H9 (cell line): Measurements from ENCODE around the gene CNNM3. TPM values are rescaled to one million over a fixed set of nuclear protein-coding genes. Genes with fewer than 3 reads are reported as not detected.

Source experiments
- DNase-seq: peaks from one replicate; pipeline ENCODE4 v3.0.0-alpha.2; 2017
- H2AFZ ChIP-seq: one replicate; pipeline ENCODE4 v1.6.1; 2013; ENCODE audit warnings: mild to moderate bottlenecking, low read length, control low read depth, moderate library complexity
- H2AK5ac ChIP-seq: 2 replicates; pipeline ENCODE4 v1.6.1; 2013; ENCODE audit warnings: low read length, control low read depth, mixed read lengths; ENCODE audit not compliant: insufficient read length
- H2BK120ac ChIP-seq: one replicate; pipeline ENCODE4 v1.6.1; 2013; ENCODE audit warnings: low read depth, mild to moderate bottlenecking, low read length, control low read depth, inconsistent platforms; ENCODE audit not compliant: poor library complexity, severe bottlenecking
- H2BK12ac ChIP-seq: 2 replicates; pipeline ENCODE4 v1.6.1; 2013; ENCODE audit warnings: low read length, control low read depth, mixed read lengths, low read depth; ENCODE audit not compliant: insufficient read length
- H2BK15ac ChIP-seq: 2 replicates; pipeline ENCODE4 v1.6.1; 2013; ENCODE audit warnings: low read depth, low read length, control low read depth
- H2BK20ac ChIP-seq: one replicate; pipeline ENCODE4 v1.6.1; 2013; ENCODE audit warnings: low read depth, mild to moderate bottlenecking, low read length, control low read depth, inconsistent platforms; ENCODE audit not compliant: poor library complexity, severe bottlenecking
- H2BK5ac ChIP-seq: 2 replicates; pipeline ENCODE4 v1.6.1; 2013; ENCODE audit warnings: low read length, control low read depth, mixed read lengths; ENCODE audit not compliant: insufficient read length
- H3K14ac ChIP-seq: 2 replicates; pipeline ENCODE4 v1.6.1; 2013; ENCODE audit warnings: low read length, control low read depth; ENCODE audit not compliant: insufficient read depth
- H3K18ac ChIP-seq: 2 replicates; pipeline ENCODE4 v1.6.1; 2013; ENCODE audit warnings: low read depth, mild to moderate bottlenecking, mixed read lengths, low read length, control low read depth; ENCODE audit not compliant: insufficient read length
- H3K23ac ChIP-seq: 2 replicates; pipeline ENCODE4 v1.6.1; 2013; ENCODE audit warnings: low read length, control low read depth, mixed read lengths, low read depth; ENCODE audit not compliant: insufficient read length
- H3K23me2 ChIP-seq: 2 replicates; pipeline ENCODE4 v1.6.1; 2013; ENCODE audit warnings: low read depth, mild to moderate bottlenecking, mixed read lengths, low read length, control low read depth; ENCODE audit not compliant: insufficient read length, poor library complexity, severe bottlenecking
- H3K27ac ChIP-seq: 2 replicates; pipeline ENCODE4 v1.5.1; 2013; ENCODE audit warnings: low read length, control low read depth, mixed read lengths, low read depth; ENCODE audit not compliant: insufficient read length
- H3K27me3 ChIP-seq: 2 replicates; pipeline ENCODE4 v1.6.1; 2013; ENCODE audit warnings: low read length, control low read depth, inconsistent platforms; ENCODE audit not compliant: insufficient read depth
- H3K4ac ChIP-seq: 2 replicates; pipeline ENCODE4 v1.6.1; 2013; ENCODE audit warnings: low read depth, mild to moderate bottlenecking, control low read depth, inconsistent platforms, low read length, moderate library complexity
- H3K4me1 ChIP-seq: 2 replicates; pipeline ENCODE4 v1.6.1; 2013; ENCODE audit warnings: low read length, control low read depth, inconsistent platforms; ENCODE audit not compliant: insufficient read depth
- H3K4me2 ChIP-seq: 2 replicates; pipeline ENCODE4 v1.6.1; 2013; ENCODE audit warnings: low read length, control low read depth, mixed read lengths; ENCODE audit not compliant: insufficient read length, insufficient read depth
- H3K56ac ChIP-seq: 2 replicates; pipeline ENCODE4 v1.6.1; 2013; ENCODE audit warnings: low read depth, mild to moderate bottlenecking, mixed read lengths, low read length, control low read depth; ENCODE audit not compliant: insufficient read length
- H3K79me1 ChIP-seq: 2 replicates; pipeline ENCODE4 v1.6.1; 2013; ENCODE audit warnings: low read depth, mild to moderate bottlenecking, moderate library complexity, low read length, control low read depth, inconsistent platforms; ENCODE audit not compliant: insufficient read depth, poor library complexity, severe bottlenecking
- H3K79me2 ChIP-seq: 2 replicates; pipeline ENCODE4 v1.6.1; 2013; ENCODE audit warnings: low read length, control low read depth, inconsistent platforms; ENCODE audit not compliant: insufficient read depth
- H3K9ac ChIP-seq: 2 replicates; pipeline ENCODE4 v1.6.1; 2013; ENCODE audit warnings: low read length, control low read depth, mixed read lengths; ENCODE audit not compliant: insufficient read length; ENCODE audit errors: extremely low read depth
- H3K9me3 ChIP-seq: one replicate; pipeline ENCODE4 v1.6.1; 2013; ENCODE audit warnings: low read depth, low read length, inconsistent platforms; ENCODE audit not compliant: control insufficient read depth
- H3T11ph ChIP-seq: one replicate; pipeline ENCODE4 v1.6.1; 2013; ENCODE audit warnings: mild to moderate bottlenecking, low read length, control low read depth, inconsistent platforms
- H4K20me1 ChIP-seq: one replicate; pipeline ENCODE4 v1.6.1; 2013; ENCODE audit not compliant: control insufficient read depth, insufficient read length, insufficient read depth
- H4K5ac ChIP-seq: 2 replicates; pipeline ENCODE4 v1.6.1; 2013; ENCODE audit warnings: low read depth, mild to moderate bottlenecking, mixed read lengths, low read length, control low read depth; ENCODE audit not compliant: insufficient read length
- H4K8ac ChIP-seq: replicated peaks from 2 replicates; pipeline ENCODE4 v1.6.1; 2013; ENCODE audit warnings: low read length, control low read depth, mixed read lengths, low read depth; ENCODE audit not compliant: insufficient read length
- H4K91ac ChIP-seq: 2 replicates; pipeline ENCODE4 v1.6.1; 2013; ENCODE audit warnings: low read depth, mild to moderate bottlenecking, moderate library complexity, mixed read lengths, low read length, control low read depth; ENCODE audit not compliant: insufficient read length
- H3K27ac Mint-ChIP-seq, 3 experiments: 2 replicates in 2 of 3; 3 replicates in 1 of 3; pipeline ENCODE4 v1.8.0; 2020 to 2021; ENCODE audit warnings: mixed read lengths in 3 of 3, mild to moderate bottlenecking in 1 of 3, moderate library complexity in 1 of 3
- H3K27me3 Mint-ChIP-seq: 2 replicates; pipeline ENCODE4 v1.8.0; 2021; ENCODE audit warnings: low read depth, mild to moderate bottlenecking, moderate library complexity, mixed read lengths
- H3K36me3 Mint-ChIP-seq, 3 experiments: 2 replicates in 2 of 3; 3 replicates in 1 of 3; pipeline ENCODE4 v1.8.0; 2020 to 2021; ENCODE audit warnings: low read depth in 3 of 3, mixed read lengths in 3 of 3; ENCODE audit not compliant: insufficient read depth in 1 of 3
- H3K4me1 Mint-ChIP-seq, 2 experiments: 2 replicates each; pipeline ENCODE4 v1.8.0; 2020; ENCODE audit warnings: mixed read lengths in 2 of 2
- H3K4me3 Mint-ChIP-seq, 2 experiments: 2 replicates in 1 of 2; 3 replicates in 1 of 2; pipeline ENCODE4 v1.8.0; 2020 to 2021; ENCODE audit warnings: mild to moderate bottlenecking in 2 of 2, mixed read lengths in 2 of 2, moderate library complexity in 1 of 2
- H3K9me3 Mint-ChIP-seq, 2 experiments: 2 replicates in 1 of 2; 3 replicates in 1 of 2; pipeline ENCODE4 v1.8.0; 2020; ENCODE audit warnings: mild to moderate bottlenecking in 2 of 2, mixed read lengths in 2 of 2, moderate library complexity in 1 of 2
- CTCF ChIP-seq: fragments of 200-600 bp; sonication (generic); conservative IDR thresholded peaks from 3 replicates; pipeline ENCODE4 v1.8.0; 2021; ENCODE audit warnings: antibody characterized with exemption, mild to moderate bottlenecking
- WGBS: extraction: QIAGEN DNeasy Blood & Tissue Kit; methylation state at CpG from one replicate; pipeline ENCODE4 v1.1.7; 2013; ENCODE audit warnings: missing lambda C conversion rate, low lambda C conversion rate, mixed read lengths; ENCODE audit not compliant: insufficient read length; ENCODE audit errors: extremely low coverage; 5-methylcytosine and 5-hydroxymethylcytosine counted together
- total RNA-seq: library from RNA; stranded (reverse); gene quantifications from 2 replicates; pipeline ENCODE4 v1.2.1, GENCODE V29; 2021

CNNM3 gene
- total RNA-seq, 1 experiment from 2014 or later, result 25.0 TPM

- H4K91ac ChIP-seq, result no peak overlapping the region
- no peak overlapping the region for H2BK5ac ChIP-seq
- no peak overlapping the region for H3K4me2 ChIP-seq
- no peak overlapping the region for H3K4ac ChIP-seq
- no peak overlapping the region for H3K9ac ChIP-seq
- H3K23ac ChIP-seq, result no peak overlapping the region
- peaks cover 10% of the 10 kb centered on the region; the same call in 1 of the 2 replicates for H3K79me2 ChIP-seq
- H3K79me1 ChIP-seq, result peaks cover 10% of the 10 kb centered on the region
- H2AK5ac ChIP-seq, result no peak overlapping the region
- H4K20me1 ChIP-seq, result no peaks in the 10 kb centered on the region
- Mint-ChIP-seq H3K4me3 (peak overlapping the region in 1 of 2 experiments; percentile 10; a peak in 3 of 5 replicates), H3K4me1 (peaks cover 9 to 11% of the 10 kb centered on the region in 2 experiments), H3K9me3 (no peaks in the 10 kb centered on the region), H3K27ac (peak overlapping the region in 2 of 3 experiments; percentile 37 to 44; a peak in 1 of 7 replicates), H3K36me3 (peaks cover 24 to 60% (median 58%) of the 10 kb centered on the region in 3 experiments; a peak in 6 of 7 replicates), H3K27me3 (no peaks in the 10 kb centered on the region)
- no peak overlapping the region for H3K27ac ChIP-seq
- DNase-seq, result no peak
- H3K4me1 ChIP-seq, result 0 out of 2 replicates have a peak, but pooled peaks cover 3% of the 10 kb centered on the region
- H2BK20ac ChIP-seq, result no peak overlapping the region
- H4K5ac ChIP-seq, result no peak overlapping the region
- H3K56ac ChIP-seq, result no peak overlapping the region
- H3K18ac ChIP-seq, result no peak overlapping the region
- H3K23me2 ChIP-seq, result peaks cover 15% of the 10 kb centered on the region
- no peak overlapping the region for H2AFZ ChIP-seq
- no CpG with 5 or more reads among the region's 16 CpGs for WGBS
- no peak for TF ChIP-seq CTCF
- H2BK15ac ChIP-seq, result no peak overlapping the region
- no peak overlapping the region for H3K14ac ChIP-seq
- no peaks in the 10 kb centered on the region for H3K9me3 ChIP-seq
- H3K27me3 ChIP-seq, result no peaks in the 10 kb centered on the region
- no peak overlapping the region for H2BK120ac ChIP-seq
- peak overlapping the region; percentile 47 for H4K8ac ChIP-seq
- H2BK12ac ChIP-seq, result no peak overlapping the region
- no peak overlapping the region for H3T11ph ChIP-seq
Observed at GRCh38 chr2:96865654-96866053, 49.6 kb downstream of the CNNM3 start.
